Hindlimb muscle (tissue), 1 donor: Measurements from ENCODE around the gene ZNF592. TPM values are rescaled to one million over a fixed set of nuclear protein-coding genes. Genes with fewer than 3 reads are reported as not detected.
A peak's percentile ranks its signal among the peaks of the same experiment; 100 is the strongest.
"Not testable (repeated sequence)": the region's sequence is repeated elsewhere in the genome, so short reads cannot be mapped to it uniquely, and the experiment has no call there.

ENCODE experiments used
- DNase-seq: peaks from one replicate; pipeline ENCODE4 v3.0.0-alpha.2; 2013
- polyA plus RNA-seq: library from polyadenylated mRNA; unstranded; fragments of 120-200 nt; gene quantifications from one replicate; pipeline ENCODE4 v1.2.1, GENCODE V29; 2013; ENCODE audit not compliant: insufficient read length

The ZNF592 gene
- 26.1 TPM for polyA plus RNA-seq

- peak; percentile 88 for DNase-seq
Observed at GRCh38 chr15:84748274-84749110, at the start of gene ZNF592. Gene ZNF592, plus strand, starts transcription at chr15:84748592. Its CDS starts 34,084 bp downstream, at chr15:84782676.

GRCh38 chr15:84699538-84700191 is 48.7 kb upstream of the ZNF592 start:
- no peak for DNase-seq

GRCh38 chr15:84702961-84703482 is 45.4 kb upstream of the ZNF592 start:
- no peak for DNase-seq

- no peak for DNase-seq
Observed at GRCh38 chr15:84703808-84704207, 44.6 kb upstream of the ZNF592 start.

- no peak for DNase-seq
Observed at GRCh38 chr15:84714372-84714771, 34.0 kb upstream of the ZNF592 start.

GRCh38 chr15:84714821-84715220 is 33.6 kb upstream of the ZNF592 start:
- no peak for DNase-seq

GRCh38 chr15:84715441-84716035 is 32.9 kb upstream of the ZNF592 start:
- peak; percentile 16 for DNase-seq

GRCh38 chr15:84716036-84716732 is 32.2 kb upstream of the ZNF592 start, which contains the start of gene SEC11A:
Gene SEC11A, minus strand, starts transcription at chr15:84716139. Its CDS starts 64 bp downstream, at chr15:84716075.
- peak; percentile 92 for DNase-seq

GRCh38 chr15:84721371-84721770 is 27.0 kb upstream of the ZNF592 start:
- no peak for DNase-seq

- no peak for DNase-seq
Observed at GRCh38 chr15:84722628-84723027, 25.8 kb upstream of the ZNF592 start.

GRCh38 chr15:84725001-84725491 is 23.3 kb upstream of the ZNF592 start:
- peak; percentile 26 for DNase-seq

GRCh38 chr15:84727429-84727828 is 21.0 kb upstream of the ZNF592 start:
- no peak for DNase-seq

- DNase-seq = no peak
Observed at GRCh38 chr15:84731774-84732173, 16.6 kb upstream of the ZNF592 start.

- no peak for DNase-seq
Observed at GRCh38 chr15:84734794-84735479, 13.5 kb upstream of the ZNF592 start.

- DNase-seq = not testable (repeated sequence)
Observed at GRCh38 chr15:84735480-84736061, 12.8 kb upstream of the ZNF592 start.

- DNase-seq = no peak
Observed at GRCh38 chr15:84736375-84736774, 12.0 kb upstream of the ZNF592 start.

- no peak for DNase-seq
Observed at GRCh38 chr15:84737005-84737404, 11.4 kb upstream of the ZNF592 start.

- no peak for DNase-seq
Observed at GRCh38 chr15:84740691-84741090, 7.7 kb upstream of the ZNF592 start.

GRCh38 chr15:84741121-84741520 is 7.3 kb upstream of the ZNF592 start:
- DNase-seq = no peak

GRCh38 chr15:84747416-84748273 is 747 bp upstream of the ZNF592 start:
- DNase-seq = peak; percentile 72
